ENCODE results near the gene KLRG1. TPM values are rescaled to one million over a fixed set of nuclear protein-coding genes. Genes with fewer than 3 reads are reported as not detected.

The KLRG1 gene
- total and polyA plus RNA-seq, 12 donors: 1.2 to 5.2 (median 2.8) TPM; not detected in 1

DNA sequence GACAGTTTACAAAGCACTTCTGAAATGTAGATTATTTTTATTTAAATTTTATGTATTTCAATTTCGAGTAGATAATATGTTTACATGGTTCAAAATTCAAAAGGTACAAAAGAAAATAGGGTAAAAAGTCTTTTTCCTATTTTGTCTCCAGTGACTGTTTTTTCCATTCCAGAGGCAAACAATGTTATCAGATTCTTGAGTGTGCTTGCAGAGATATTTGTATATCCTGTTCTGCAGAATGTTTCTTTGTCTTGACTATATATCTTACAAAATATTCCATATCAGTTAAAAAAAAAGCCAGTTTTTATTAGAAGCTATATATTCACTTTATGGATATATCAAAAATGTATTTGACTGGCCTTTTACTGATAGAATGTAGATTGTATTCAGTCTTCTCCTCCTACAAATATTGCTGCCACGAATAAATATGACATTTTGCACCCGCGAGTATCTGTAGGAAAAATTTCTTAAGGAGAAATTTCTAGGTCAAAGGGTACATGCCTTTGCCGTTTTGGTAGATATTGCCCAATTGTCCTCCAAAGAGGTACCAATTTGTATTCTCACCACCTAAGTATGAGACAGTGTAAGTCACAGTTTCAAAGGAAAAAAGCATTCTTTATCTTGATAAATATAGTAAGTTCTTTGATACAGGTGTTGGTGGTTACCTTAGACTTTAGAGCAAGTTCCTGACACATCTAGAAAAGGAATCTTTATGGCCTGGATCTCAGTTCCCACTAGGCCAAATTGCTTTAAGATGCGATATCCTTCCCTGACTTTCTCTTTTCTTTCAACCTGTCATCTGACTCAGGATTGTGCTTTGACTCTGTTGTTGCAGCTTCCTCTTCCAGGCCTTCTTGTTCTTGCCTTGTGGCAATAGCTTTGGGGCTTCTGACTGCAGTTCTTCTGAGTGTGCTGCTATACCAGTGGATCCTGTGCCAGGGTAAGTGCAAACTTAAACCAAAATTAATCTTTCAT is 2.3 kb downstream of the KLRG1 start:
- TF ChIP-seq, protein P1, sequence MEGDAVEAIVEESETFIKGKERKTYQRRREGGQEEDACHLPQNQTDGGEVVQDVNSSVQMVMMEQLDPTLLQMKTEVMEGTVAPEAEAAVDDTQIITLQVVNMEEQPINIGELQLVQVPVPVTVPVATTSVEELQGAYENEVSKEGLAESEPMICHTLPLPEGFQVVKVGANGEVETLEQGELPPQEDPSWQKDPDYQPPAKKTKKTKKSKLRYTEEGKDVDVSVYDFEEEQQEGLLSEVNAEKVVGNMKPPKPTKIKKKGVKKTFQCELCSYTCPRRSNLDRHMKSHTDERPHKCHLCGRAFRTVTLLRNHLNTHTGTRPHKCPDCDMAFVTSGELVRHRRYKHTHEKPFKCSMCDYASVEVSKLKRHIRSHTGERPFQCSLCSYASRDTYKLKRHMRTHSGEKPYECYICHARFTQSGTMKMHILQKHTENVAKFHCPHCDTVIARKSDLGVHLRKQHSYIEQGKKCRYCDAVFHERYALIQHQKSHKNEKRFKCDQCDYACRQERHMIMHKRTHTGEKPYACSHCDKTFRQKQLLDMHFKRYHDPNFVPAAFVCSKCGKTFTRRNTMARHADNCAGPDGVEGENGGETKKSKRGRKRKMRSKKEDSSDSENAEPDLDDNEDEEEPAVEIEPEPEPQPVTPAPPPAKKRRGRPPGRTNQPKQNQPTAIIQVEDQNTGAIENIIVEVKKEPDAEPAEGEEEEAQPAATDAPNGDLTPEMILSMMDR (IDR thresholded peaks at IDR 0.05): no peak
- TF ChIP-seq POLR2A (IDR thresholded peaks at IDR 0.05): no peak
- H3K4me3 ChIP-seq: no peak overlapping the region

DNA sequence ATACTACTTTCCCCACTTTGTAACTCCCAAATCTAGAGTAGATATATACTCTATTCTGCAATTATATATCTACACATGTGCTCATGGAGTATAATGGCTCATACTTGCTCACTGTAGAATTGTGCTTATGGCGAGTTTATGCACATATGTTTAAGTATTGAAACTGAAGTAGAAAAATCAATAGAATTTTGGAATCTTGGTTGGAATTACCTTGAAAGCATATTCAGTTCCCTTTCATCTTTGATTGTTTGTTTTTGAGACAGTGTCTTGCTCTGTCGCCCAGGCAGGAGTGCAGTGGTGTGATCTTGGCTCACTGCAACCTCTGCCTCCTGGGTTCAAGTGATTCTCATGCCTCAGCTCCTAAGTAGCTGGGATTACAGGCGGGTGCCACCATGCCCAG is 4.5 kb downstream of the KLRG1 start:
- H3K36me3 ChIP-seq (replicated peaks in 1 of 2): no peaks in the 10 kb centered on the region
- intact Hi-C loops (cut with DNase I): no loop called here
- H3K27ac ChIP-seq: no peak overlapping the region
- DNase-seq: no peak
- H3K27me3 ChIP-seq: no peaks in the 10 kb centered on the region
- H3K9me3 ChIP-seq (replicated peaks in 1 of 3): no peaks in the 10 kb centered on the region
- H3K4me3 ChIP-seq: no peak overlapping the region
- 89 to 97% (median 94%) methylated on average over 3 of the region's 3 CpGs for WGBS, 4 donors
- TF ChIP-seq, protein P1 (IDR thresholded peaks at IDR 0.05): no peak
- TF ChIP-seq POLR2A (IDR thresholded peaks at IDR 0.05): no peak
- peaks cover 6 to 8% of the 10 kb centered on the region in 2 donors for H3K4me1 ChIP-seq (replicated peaks in 1 of 2)

More for the DNA sequence above, 2.3 kb downstream of the KLRG1 start:
- no peak for DNase-seq
- Histone ChIP-seq H3K4me1 (replicated peaks in 1 of 2) (peaks cover 0 to 8% of the 10 kb centered on the region in 2 donors), H3K27me3 (no peaks in the 10 kb centered on the region), H3K36me3 (replicated peaks in 1 of 2) (no peaks in the 10 kb centered on the region), H3K9me3 (replicated peaks in 1 of 3) (no peaks in the 10 kb centered on the region), H3K27ac (no peak overlapping the region)
- WGBS, 4 donors: 58 to 65% (median 59%) methylated on average over 6 of the region's 6 CpGs
- intact Hi-C loops (cut with DNase I): no loop called here

DNA sequence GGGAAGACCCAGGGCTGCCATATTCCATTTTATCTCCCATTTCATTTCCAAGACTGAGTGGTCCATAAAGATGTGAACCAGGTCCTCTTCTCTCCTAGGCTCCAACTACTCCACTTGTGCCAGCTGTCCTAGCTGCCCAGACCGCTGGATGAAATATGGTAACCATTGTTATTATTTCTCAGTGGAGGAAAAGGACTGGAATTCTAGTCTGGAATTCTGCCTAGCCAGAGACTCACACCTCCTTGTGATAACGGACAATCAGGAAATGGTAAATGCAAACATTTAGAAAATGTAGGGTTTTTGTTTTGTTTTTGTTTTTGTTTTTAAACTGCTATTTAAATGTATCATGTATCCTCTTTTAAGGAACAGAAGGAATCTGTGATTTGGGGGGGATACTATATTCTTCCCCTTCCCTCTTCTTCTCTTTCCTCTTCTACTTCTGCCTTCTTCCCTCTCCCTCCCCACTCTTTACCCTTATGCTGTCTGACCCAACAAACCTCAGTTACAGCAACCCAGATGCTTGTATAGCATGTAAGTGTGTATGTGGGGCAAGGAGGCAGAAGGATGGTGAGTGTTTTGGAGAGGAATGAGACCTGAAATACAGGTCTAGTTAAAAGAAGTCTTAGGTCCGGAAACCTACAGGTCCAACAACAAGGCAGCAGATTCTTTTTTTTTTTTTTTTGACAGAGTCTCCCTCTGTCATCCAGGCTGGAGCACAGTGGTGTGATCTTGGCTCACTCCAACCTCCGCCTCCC is 5.9 kb downstream of the KLRG1 start:
- intact Hi-C loops (cut with DNase I): no loop called here
- 83 to 88% (median 85%) methylated on average over 4 of the region's 4 CpGs for WGBS, 4 donors
- no peak for DNase-seq

More for the DNA sequence above, 5.9 kb downstream of the KLRG1 start:
- Histone ChIP-seq H3K36me3 (replicated peaks in 1 of 2) (no peaks in the 10 kb centered on the region), H3K27ac (no peak overlapping the region), H3K4me1 (replicated peaks in 1 of 2) (peaks cover 6 to 8% of the 10 kb centered on the region in 2 donors), H3K4me3 (no peak overlapping the region), H3K27me3 (no peaks in the 10 kb centered on the region), H3K9me3 (replicated peaks in 1 of 3) (no peaks in the 10 kb centered on the region)
- TF ChIP-seq, protein P1 (IDR thresholded peaks at IDR 0.05): no peak
- TF ChIP-seq POLR2A (IDR thresholded peaks at IDR 0.05): no peak
